HEK293 (cell line): ENCODE results near the gene PRSS12.

Source experiments
- CTCF ChIA-PET: fragments of 350-600 bp; formaldehyde crosslinking; extraction: SDS; loops from one replicate; lab custom pipeline; 2021; ENCODE audit warnings: antibody characterized with exemption; lab: Yijun Ruan, JAX
- POLR2A ChIA-PET: fragments of 300-600 bp; formaldehyde crosslinking; extraction: SDS; loops from one replicate; lab custom pipeline; 2020; ENCODE audit warnings: antibody characterized with exemption, inconsistent platforms; lab: Yijun Ruan, JAX
- H3K27ac ChIP-seq: fragments of 200-500 bp; sonication (Bioruptor generic); 2 replicates; pipeline ENCODE4 v1.5.1; 2014; ENCODE audit warnings: low read depth, low read length, control low read depth, inconsistent platforms; ENCODE audit errors: extremely low read depth
- H3K36me3 ChIP-seq, 2 experiments: fragments of 200-500 bp in 1 of 2; sonication (Bioruptor generic) in 1 of 2; 1 replicate in 1 of 2; 2 replicates in 1 of 2; pipeline ENCODE4 v1.5.1; 2014 to 2017; ENCODE audit warnings: inconsistent platforms in 2 of 2, low read length in 2 of 2; ENCODE audit not compliant: control insufficient read depth in 2 of 2, insufficient read depth in 1 of 2
- H3K4me1 ChIP-seq: fragments of 200-500 bp; sonication (Bioruptor generic); 2 replicates; pipeline ENCODE4 v1.5.1; 2014; ENCODE audit warnings: mild to moderate bottlenecking, low read length, inconsistent platforms; ENCODE audit not compliant: control insufficient read depth, insufficient read depth
- H3K4me3 ChIP-seq: 2 replicates; pipeline ENCODE4 v1.5.1; 2011; ENCODE audit warnings: low read depth, mild to moderate bottlenecking, control low read depth, low read length, moderate library complexity
- H3K9me3 ChIP-seq: fragments of 200-500 bp; sonication (Bioruptor generic); 2 replicates; pipeline ENCODE4 v1.5.1; 2014; ENCODE audit warnings: low read depth, low read length, inconsistent platforms; ENCODE audit not compliant: control insufficient read depth, insufficient read depth
- BCL6B ChIP-seq: fragments of 450-650 bp; formaldehyde crosslinking; IDR thresholded peaks from 2 replicates; pipeline ENCODE4 v1.5.1; 2017; ENCODE audit warnings: missing biosample characterization, missing genetic modification characterization
- EGR2 ChIP-seq: fragments of 450-650 bp; formaldehyde crosslinking; IDR thresholded peaks from 2 replicates; pipeline ENCODE4 v1.5.1; 2016; ENCODE audit warnings: low read depth, missing biosample characterization, missing genetic modification characterization
- GLI4 ChIP-seq: fragments of 450-650 bp; formaldehyde crosslinking; IDR thresholded peaks from 2 replicates; pipeline ENCODE4 v1.5.1; 2016; ENCODE audit warnings: missing biosample characterization, missing genetic modification characterization
- RBAK ChIP-seq: fragments of 450-650 bp; formaldehyde crosslinking; IDR thresholded peaks from 2 replicates; pipeline ENCODE4 v1.5.1; 2016; ENCODE audit warnings: missing biosample characterization, missing genetic modification characterization
- SP2 ChIP-seq: fragments of 450-650 bp; formaldehyde crosslinking; IDR thresholded peaks from 2 replicates; pipeline ENCODE4 v1.5.1; 2016; ENCODE audit warnings: missing biosample characterization, missing genetic modification characterization
- ZBTB20 ChIP-seq: fragments of 450-650 bp; formaldehyde crosslinking; IDR thresholded peaks from 2 replicates; pipeline ENCODE4 v1.5.1; 2016; ENCODE audit warnings: missing biosample characterization, missing genetic modification characterization
- ZFHX2 ChIP-seq: fragments of 450-650 bp; formaldehyde crosslinking; conservative IDR thresholded peaks from 2 replicates; pipeline ENCODE4 v1.5.1; 2016; ENCODE audit warnings: missing biosample characterization, missing genetic modification characterization
- ZNF157 ChIP-seq: fragments of 450-650 bp; formaldehyde crosslinking; IDR thresholded peaks from 2 replicates; pipeline ENCODE4 v1.5.1; 2016; ENCODE audit warnings: missing biosample characterization, missing genetic modification characterization
- ZNF2 ChIP-seq: fragments of 450-650 bp; formaldehyde crosslinking; IDR thresholded peaks from 2 replicates; pipeline ENCODE4 v1.5.1; 2016; ENCODE audit warnings: missing biosample characterization, missing genetic modification characterization
- ZNF202 ChIP-seq: fragments of 450-650 bp; formaldehyde crosslinking; IDR thresholded peaks from 2 replicates; pipeline ENCODE4 v1.5.1; 2016; ENCODE audit warnings: missing biosample characterization, missing genetic modification characterization, borderline replicate concordance
- ZNF223 ChIP-seq: fragments of 450-650 bp; formaldehyde crosslinking; IDR thresholded peaks from 2 replicates; pipeline ENCODE4 v1.5.1; 2016; ENCODE audit warnings: missing biosample characterization, missing genetic modification characterization
- ZNF341 ChIP-seq: fragments of 450-650 bp; formaldehyde crosslinking; IDR thresholded peaks from 2 replicates; pipeline ENCODE4; 2016; ENCODE audit warnings: low read depth, missing biosample characterization, missing genetic modification characterization
- ZNF37A ChIP-seq: fragments of 450-650 bp; IDR thresholded peaks from 2 replicates; pipeline ENCODE4 v1.5.1; 2018; ENCODE audit warnings: missing biosample characterization, missing genetic modification characterization
- ZNF394 ChIP-seq: fragments of 450-650 bp; formaldehyde crosslinking; IDR thresholded peaks from 2 replicates; pipeline ENCODE4 v1.5.1; 2016; ENCODE audit warnings: missing biosample characterization, missing genetic modification characterization, mild to moderate bottlenecking, moderate library complexity, borderline replicate concordance
- ZNF48 ChIP-seq: fragments of 450-650 bp; formaldehyde crosslinking; IDR thresholded peaks from 2 replicates; pipeline ENCODE4 v1.5.1; 2016; ENCODE audit warnings: missing biosample characterization, missing genetic modification characterization
- ZNF514 ChIP-seq: fragments of 450-650 bp; formaldehyde crosslinking; IDR thresholded peaks from 2 replicates; pipeline ENCODE4 v1.5.1; 2016; ENCODE audit warnings: missing biosample characterization, missing genetic modification characterization
- ZNF585B ChIP-seq: fragments of 450-650 bp; formaldehyde crosslinking; IDR thresholded peaks from 2 replicates; pipeline ENCODE4 v1.5.1; 2016; ENCODE audit warnings: missing biosample characterization, missing genetic modification characterization
- ZNF654 ChIP-seq: fragments of 450-650 bp; formaldehyde crosslinking; IDR thresholded peaks from 2 replicates; pipeline ENCODE4 v1.5.1; 2016; ENCODE audit warnings: low read depth, missing biosample characterization, missing genetic modification characterization
- ZNF658 ChIP-seq: fragments of 450-650 bp; formaldehyde crosslinking; IDR thresholded peaks from 2 replicates; pipeline ENCODE4; 2016; ENCODE audit warnings: missing biosample characterization, missing genetic modification characterization
- ZNF660 ChIP-seq: fragments of 450-650 bp; IDR thresholded peaks from 2 replicates; pipeline ENCODE4 v1.5.1; 2018; ENCODE audit warnings: missing biosample characterization, mild to moderate bottlenecking, missing genetic modification characterization
- TF ChIP-seq, protein P1 (sequence below): fragments of 450-650 bp; formaldehyde crosslinking; IDR thresholded peaks from 2 replicates; pipeline ENCODE4 v1.5.1; 2016; ENCODE audit warnings: missing biosample characterization, missing genetic modification characterization
- TF ChIP-seq, protein P2 (sequence below): fragments of 450-650 bp; IDR thresholded peaks from 2 replicates; pipeline ENCODE4 v1.5.1; 2018; ENCODE audit warnings: missing biosample characterization, mild to moderate bottlenecking, missing genetic modification characterization
- TF ChIP-seq, protein P3 (sequence below): fragments of 450-650 bp; formaldehyde crosslinking; IDR thresholded peaks from 2 replicates; pipeline ENCODE4 v1.5.1; 2016; ENCODE audit warnings: missing biosample characterization, missing genetic modification characterization
- TF ChIP-seq, protein P4 (sequence below): fragments of 450-650 bp; formaldehyde crosslinking; IDR thresholded peaks from 2 replicates; pipeline ENCODE4 v1.5.1; 2017; ENCODE audit warnings: missing biosample characterization, missing genetic modification characterization

Gene PRSS12

GRCh38 chr4:118361192-118361591 is 8.4 kb upstream of the PRSS12 start:
- H3K9me3 ChIP-seq = no peaks in the 10 kb centered on the region
- ChIA-PET POLR2A (no interaction called here), CTCF (interaction anchor here (1.8 kb wide), 1 partner anchor 9 kb away, joined by 6 read pairs; the partner anchor contains the start of gene PRSS12)
- no peak overlapping the region for H3K27ac ChIP-seq
- no peaks in the 10 kb centered on the region for H3K4me1 ChIP-seq
- H3K4me3 ChIP-seq = no peak overlapping the region
- H3K36me3 ChIP-seq = no peaks in the 10 kb centered on the region
- TF ChIP-seq, protein P1, sequence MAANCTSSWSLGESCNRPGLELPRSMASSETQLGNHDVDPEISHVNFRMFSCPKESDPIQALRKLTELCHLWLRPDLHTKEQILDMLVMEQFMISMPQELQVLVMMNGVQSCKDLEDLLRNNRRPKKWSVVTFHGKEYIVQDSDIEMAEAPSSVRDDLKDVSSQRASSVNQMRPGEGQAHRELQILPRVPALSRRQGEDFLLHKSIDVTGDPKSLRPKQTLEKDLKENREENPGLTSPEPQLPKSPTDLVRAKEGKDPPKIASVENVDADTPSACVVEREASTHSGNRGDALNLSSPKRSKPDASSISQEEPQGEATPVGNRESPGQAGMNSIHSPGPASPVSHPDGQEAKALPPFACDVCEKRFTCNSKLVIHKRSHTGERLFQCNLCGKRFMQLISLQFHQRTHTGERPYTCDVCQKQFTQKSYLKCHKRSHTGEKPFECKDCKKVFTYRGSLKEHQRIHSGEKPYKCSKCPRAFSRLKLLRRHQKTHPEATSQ (tag by site-specific recombination) = no peak
- no peak for TF ChIP-seq EGR2 (tag by site-specific recombination)
- TF ChIP-seq ZNF2 (tag by site-specific recombination) = no peak
- TF ChIP-seq, protein P2, sequence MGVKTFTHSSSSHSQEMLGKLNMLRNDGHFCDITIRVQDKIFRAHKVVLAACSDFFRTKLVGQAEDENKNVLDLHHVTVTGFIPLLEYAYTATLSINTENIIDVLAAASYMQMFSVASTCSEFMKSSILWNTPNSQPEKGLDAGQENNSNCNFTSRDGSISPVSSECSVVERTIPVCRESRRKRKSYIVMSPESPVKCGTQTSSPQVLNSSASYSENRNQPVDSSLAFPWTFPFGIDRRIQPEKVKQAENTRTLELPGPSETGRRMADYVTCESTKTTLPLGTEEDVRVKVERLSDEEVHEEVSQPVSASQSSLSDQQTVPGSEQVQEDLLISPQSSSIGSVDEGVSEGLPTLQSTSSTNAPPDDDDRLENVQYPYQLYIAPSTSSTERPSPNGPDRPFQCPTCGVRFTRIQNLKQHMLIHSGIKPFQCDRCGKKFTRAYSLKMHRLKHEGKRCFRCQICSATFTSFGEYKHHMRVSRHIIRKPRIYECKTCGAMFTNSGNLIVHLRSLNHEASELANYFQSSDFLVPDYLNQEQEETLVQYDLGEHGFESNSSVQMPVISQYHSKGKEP (tag by site-specific recombination) = no peak
- TF ChIP-seq, protein P3, sequence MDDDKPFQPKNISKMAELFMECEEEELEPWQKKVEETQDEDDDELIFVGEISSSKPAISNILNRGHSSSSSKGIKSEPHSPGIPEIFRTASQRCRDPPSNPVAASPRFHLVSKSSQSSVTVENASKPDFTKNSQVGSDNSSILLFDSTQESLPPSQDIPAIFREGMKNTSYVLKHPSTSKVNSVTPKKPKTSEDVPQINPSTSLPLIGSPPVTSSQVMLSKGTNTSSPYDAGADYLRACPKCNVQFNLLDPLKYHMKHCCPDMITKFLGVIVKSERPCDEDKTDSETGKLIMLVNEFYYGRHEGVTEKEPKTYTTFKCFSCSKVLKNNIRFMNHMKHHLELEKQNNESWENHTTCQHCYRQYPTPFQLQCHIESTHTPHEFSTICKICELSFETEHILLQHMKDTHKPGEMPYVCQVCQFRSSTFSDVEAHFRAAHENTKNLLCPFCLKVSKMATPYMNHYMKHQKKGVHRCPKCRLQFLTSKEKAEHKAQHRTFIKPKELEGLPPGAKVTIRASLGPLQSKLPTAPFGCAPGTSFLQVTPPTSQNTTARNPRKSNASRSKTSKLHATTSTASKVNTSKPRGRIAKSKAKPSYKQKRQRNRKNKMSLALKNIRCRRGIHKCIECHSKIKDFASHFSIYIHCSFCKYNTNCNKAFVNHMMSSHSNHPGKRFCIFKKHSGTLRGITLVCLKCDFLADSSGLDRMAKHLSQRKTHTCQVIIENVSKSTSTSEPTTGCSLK = no peak
- TF ChIP-seq ZFHX2 (tag by site-specific recombination) = no peak
- TF ChIP-seq, protein P4, sequence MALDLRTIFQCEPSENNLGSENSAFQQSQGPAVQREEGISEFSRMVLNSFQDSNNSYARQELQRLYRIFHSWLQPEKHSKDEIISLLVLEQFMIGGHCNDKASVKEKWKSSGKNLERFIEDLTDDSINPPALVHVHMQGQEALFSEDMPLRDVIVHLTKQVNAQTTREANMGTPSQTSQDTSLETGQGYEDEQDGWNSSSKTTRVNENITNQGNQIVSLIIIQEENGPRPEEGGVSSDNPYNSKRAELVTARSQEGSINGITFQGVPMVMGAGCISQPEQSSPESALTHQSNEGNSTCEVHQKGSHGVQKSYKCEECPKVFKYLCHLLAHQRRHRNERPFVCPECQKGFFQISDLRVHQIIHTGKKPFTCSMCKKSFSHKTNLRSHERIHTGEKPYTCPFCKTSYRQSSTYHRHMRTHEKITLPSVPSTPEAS (tag by site-specific recombination) = no peak
- TF ChIP-seq ZNF341 (tag by site-specific recombination) = no peak
- TF ChIP-seq BCL6B (tag by site-specific recombination) = no peak
- TF ChIP-seq ZNF658 (tag by site-specific recombination) = no peak
- no peak for TF ChIP-seq ZNF585B (tag by site-specific recombination)
- TF ChIP-seq ZNF202 (tag by site-specific recombination) = no peak
- TF ChIP-seq SP2 (tag by site-specific recombination) = no peak
- no peak for TF ChIP-seq ZNF37A (tag by site-specific recombination)
- TF ChIP-seq RBAK = no peak
- no peak for TF ChIP-seq ZNF514
- TF ChIP-seq ZNF223 (tag by site-specific recombination) = no peak
- no peak for TF ChIP-seq ZNF660 (tag by site-specific recombination)
- no peak for TF ChIP-seq ZNF654 (tag by site-specific recombination)
- TF ChIP-seq, all 188 proteins: peak for 0

DNA sequence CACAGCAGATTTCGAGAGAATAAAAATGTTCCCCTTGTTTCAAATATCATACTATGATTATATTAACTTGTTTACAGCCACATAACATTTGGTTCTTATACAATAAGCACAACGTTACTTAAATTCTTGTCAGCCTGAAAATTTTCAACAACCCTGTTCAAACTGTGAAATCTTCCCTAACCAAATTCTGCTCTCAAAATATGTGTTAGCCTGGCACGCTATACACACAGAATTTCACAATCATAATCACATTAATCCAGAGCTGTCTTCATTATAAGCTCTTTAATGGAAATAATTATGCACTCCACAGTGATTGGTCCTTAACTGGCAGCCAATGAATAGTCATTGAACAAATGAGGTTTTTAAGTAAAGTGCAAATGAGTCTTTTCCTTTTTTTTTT is 7.3 kb upstream of the PRSS12 start:
- ChIA-PET POLR2A (no interaction called here), CTCF (interaction anchor here (0.6 kb wide), 1 partner anchor 46 kb away, joined by 4 read pairs; no protein-coding TSS in a partner anchor)
- Histone ChIP-seq H3K9me3 (no peaks in the 10 kb centered on the region), H3K4me3 (no peak overlapping the region), H3K4me1 (no peaks in the 10 kb centered on the region), H3K27ac (no peak overlapping the region), H3K36me3 (no peaks in the 10 kb centered on the region)
- TF ChIP-seq GLI4 (tag by site-specific recombination) (no peak), ZNF48 (no peak), ZNF157 (tag by site-specific recombination) (no peak), ZNF37A (tag by site-specific recombination) (no peak), ZBTB20 (tag by site-specific recombination) (no peak), ZNF394 (no peak)
